Mucosa of rectum (tissue), 2 donors: ENCODE results near the gene ALK.

Source experiments
- H3K27ac ChIP-seq, 2 donors: one replicate each; pipeline ENCODE4 v1.7.0; 2013; ENCODE audit warnings: inconsistent platforms in 2 of 2, low read depth in 2 of 2, low read length in 2 of 2
- H3K27me3 ChIP-seq, 2 donors: one replicate each; pipeline ENCODE4 v1.7.0; 2013; ENCODE audit warnings: low read length in 2 of 2; ENCODE audit not compliant: control insufficient read depth in 2 of 2, insufficient read depth in 2 of 2
- H3K36me3 ChIP-seq, 2 donors: one replicate each; pipeline ENCODE4 v1.7.0; 2013; ENCODE audit warnings: low read length in 2 of 2; ENCODE audit not compliant: control insufficient read depth in 2 of 2, insufficient read depth in 2 of 2
- H3K4me1 ChIP-seq, 2 donors: one replicate each; pipeline ENCODE4 v1.7.0; 2013; ENCODE audit warnings: low read length in 2 of 2, mild to moderate bottlenecking in 1 of 2; ENCODE audit not compliant: control insufficient read depth in 2 of 2, insufficient read depth in 2 of 2
- H3K4me3 ChIP-seq, 2 donors: one replicate each; pipeline ENCODE4 v1.7.0; 2013; ENCODE audit warnings: low read length in 2 of 2
- H3K9ac ChIP-seq, 2 donors: one replicate each; pipeline ENCODE4 v1.7.0; 2013; ENCODE audit warnings: low read length in 2 of 2, low read depth in 1 of 2, mild to moderate bottlenecking in 1 of 2
- H3K9me3 ChIP-seq, 2 donors: one replicate each; pipeline ENCODE4 v1.7.0; 2013; ENCODE audit warnings: low read length in 2 of 2; ENCODE audit not compliant: control insufficient read depth in 2 of 2
- donor health status: healthy.
- donor health status: Normal muscosa, but diverticular disease.

ALK gene

DNA sequence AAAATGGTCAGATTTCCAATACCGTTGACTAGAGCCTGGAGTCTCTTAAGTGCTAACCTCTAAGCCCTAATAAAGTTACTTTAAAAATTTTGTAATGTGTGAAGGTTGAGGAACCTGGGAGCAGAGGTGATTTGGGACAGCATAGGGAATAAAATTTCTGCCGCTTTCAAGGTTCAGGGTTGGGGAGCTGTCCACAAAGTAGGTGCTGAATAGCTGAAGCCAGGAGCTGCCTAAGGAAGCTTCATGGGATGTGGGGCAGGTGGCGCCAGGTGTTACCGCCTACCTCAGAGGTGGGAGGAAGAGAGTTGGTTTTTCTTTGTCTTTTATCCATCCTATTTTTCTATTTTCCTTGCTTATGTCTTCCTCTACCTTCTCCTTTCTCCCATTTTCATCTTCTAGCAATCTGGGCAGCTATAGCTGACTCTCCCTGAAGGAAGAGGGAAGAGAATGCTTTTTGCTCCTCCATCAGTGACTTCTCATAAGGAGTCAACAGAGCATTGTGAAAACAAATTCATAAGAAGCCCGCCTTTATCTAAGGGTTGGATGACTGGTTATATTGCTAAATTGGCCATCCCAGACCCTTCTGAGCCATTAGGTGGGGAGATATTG, 627.5 kb downstream of the ALK start:
- H3K4me3 ChIP-seq = no peak overlapping the region
- no peaks in the 10 kb centered on the region for H3K4me1 ChIP-seq
- no peak overlapping the region for H3K27ac ChIP-seq
- no peak overlapping the region for H3K9ac ChIP-seq
- no peaks in the 10 kb centered on the region for H3K27me3 ChIP-seq
- no peaks in the 10 kb centered on the region for H3K9me3 ChIP-seq
- no peaks in the 10 kb centered on the region for H3K36me3 ChIP-seq

DNA sequence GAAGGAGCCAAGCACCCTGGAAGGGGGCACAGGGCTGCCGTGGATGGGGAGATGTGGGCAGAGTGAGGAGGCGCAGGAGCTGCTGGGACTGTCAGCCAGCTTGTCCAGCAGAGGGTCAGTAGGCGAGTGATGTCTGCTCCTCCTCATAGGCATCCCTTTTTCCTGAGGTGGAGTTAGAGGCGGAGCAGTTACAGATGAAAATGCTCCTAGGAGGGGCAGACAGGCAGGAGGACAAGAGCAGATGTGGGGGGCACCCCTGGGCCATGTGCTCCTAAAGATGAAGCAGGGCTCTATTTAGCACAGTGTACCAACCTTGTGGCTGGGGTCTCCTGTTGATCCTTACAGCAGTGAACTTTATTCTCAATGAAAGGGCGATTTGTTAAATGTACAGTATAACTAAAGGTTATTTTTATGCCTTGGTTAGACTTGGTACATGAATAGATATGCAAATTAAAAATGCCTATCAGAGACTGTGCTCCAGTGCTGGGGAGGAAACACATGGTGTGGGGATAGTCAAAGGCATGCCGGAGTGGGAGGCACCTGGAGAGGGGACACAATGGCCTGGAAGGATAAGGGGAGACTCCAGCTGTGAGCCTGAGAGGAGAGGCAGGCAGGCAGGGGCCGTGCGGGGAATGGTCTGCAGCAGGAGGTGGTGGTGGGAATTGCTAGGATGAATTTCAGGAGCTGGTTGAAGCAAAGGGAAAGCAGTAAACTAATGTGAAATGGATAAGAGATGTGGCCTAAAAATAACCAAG, 630.9 kb downstream of the ALK start:
- H3K4me1 ChIP-seq = no peaks in the 10 kb centered on the region
- H3K9me3 ChIP-seq = no peaks in the 10 kb centered on the region
- no peak overlapping the region for H3K4me3 ChIP-seq
- H3K27ac ChIP-seq = no peak overlapping the region
- H3K9ac ChIP-seq = no peak overlapping the region
- H3K27me3 ChIP-seq = no peaks in the 10 kb centered on the region
- no peaks in the 10 kb centered on the region for H3K36me3 ChIP-seq

DNA sequence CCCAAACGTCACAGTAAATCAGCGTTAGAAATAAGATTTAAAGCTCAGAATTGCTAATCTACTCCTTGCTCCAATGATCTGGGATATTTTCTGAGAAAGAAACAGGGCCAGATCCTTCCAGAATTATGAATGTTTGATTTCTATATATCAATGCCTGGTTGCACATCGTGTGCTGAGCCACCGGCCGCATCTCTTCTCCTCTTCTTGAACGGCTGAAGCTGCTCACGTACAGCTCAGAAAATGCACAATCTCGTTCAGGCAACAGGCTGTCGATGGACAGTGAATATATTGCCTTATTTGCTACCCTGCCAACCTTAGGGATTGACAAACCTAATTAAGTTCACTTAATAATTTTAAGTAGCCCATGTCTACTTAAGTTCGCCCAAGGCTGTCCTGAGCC, 636.7 kb downstream of the ALK start:
- Histone ChIP-seq H3K27me3 (no peaks in the 10 kb centered on the region), H3K9me3 (no peaks in the 10 kb centered on the region)

DNA sequence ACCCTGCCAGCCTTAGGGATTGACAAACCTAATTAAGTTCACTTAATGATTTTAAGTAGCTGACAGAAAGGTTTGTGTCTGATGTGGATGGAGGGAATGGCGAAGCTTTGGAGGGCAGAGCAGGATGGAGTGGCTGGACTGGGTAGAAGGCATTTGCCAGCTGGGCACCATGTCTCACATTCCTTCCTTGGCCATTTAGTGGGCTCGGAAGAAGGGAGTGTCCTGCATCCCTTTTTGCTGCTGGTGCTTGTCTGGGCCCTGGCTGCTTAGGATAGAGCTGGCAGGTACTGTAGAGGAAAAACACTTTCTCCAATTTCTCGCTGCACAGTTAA, 639.5 kb downstream of the ALK start:
- Histone ChIP-seq H3K4me3 (no peak overlapping the region), H3K9ac (no peak overlapping the region), H3K9me3 (no peaks in the 10 kb centered on the region), H3K36me3 (no peaks in the 10 kb centered on the region), H3K4me1 (no peaks in the 10 kb centered on the region), H3K27me3 (no peaks in the 10 kb centered on the region), H3K27ac (no peak overlapping the region)

More for the DNA sequence above, 636.7 kb downstream of the ALK start:
- Histone ChIP-seq H3K9ac (no peak overlapping the region), H3K4me1 (no peaks in the 10 kb centered on the region), H3K4me3 (no peak overlapping the region), H3K27ac (no peak overlapping the region), H3K36me3 (no peaks in the 10 kb centered on the region)

DNA sequence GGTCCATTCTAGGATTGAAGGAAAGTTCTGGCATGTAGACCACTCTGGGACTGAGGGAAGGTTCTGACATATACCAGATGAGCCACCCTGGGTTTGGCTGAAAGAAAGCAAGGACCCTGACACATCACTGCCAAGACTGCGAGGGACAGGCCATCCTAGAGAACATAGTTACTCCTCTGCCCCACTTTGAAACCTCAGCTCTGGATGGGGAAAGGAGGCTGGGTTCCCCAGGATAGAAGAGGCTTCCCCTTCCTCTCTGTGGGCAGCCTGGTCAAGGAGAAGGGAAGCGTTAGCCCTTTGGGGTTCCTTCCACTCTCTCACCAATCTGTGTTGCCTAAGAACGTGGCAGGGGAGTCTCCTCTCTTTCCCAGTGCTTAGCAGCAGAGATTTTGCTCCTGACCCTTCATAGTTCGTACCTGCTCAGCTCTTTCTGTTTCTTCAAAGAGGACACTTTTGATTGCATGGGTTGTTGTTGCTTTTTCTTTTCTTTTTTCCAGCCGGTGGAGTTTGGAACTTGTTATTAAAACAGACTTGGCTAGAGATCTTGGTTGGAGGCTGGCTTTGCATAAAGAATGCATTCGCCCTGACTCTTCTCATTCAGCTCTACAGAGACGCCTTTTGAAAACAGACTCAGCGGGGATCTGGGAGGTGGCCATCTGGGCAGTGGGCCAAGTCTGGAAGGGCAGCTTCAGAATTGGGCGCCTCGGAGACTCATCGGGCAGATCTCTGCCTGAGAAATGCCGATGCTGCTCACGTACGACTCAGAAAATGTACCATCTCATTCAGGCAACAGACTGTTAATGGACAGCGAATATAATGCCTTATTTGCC, 640.1 kb downstream of the ALK start:
- Histone ChIP-seq H3K4me1 (no peaks in the 10 kb centered on the region), H3K9ac (no peak overlapping the region), H3K27ac (no peak overlapping the region), H3K9me3 (no peaks in the 10 kb centered on the region), H3K4me3 (no peak overlapping the region), H3K36me3 (no peaks in the 10 kb centered on the region), H3K27me3 (no peaks in the 10 kb centered on the region)

DNA sequence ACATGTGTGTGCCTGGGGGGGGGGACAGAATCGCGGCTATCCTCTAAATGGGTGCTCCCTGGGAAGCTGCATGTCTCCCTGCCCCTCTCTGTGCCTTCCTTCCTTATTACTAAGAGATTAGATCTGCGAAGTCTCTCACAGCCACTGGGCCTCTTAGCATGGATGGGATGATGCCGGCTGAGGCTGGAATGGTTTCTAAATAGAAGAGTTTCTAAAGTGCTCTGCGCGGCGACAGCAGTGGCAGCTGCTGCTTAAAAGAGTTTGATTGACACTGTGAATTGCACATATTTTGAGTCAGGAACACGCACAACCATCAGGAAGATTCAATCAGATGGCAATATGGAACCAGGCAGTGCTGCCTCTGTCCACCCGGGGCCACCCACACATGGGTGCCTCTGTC, 642.4 kb downstream of the ALK start:
- H3K9me3 ChIP-seq = no peaks in the 10 kb centered on the region
- H3K36me3 ChIP-seq = no peaks in the 10 kb centered on the region
- H3K4me1 ChIP-seq = no peaks in the 10 kb centered on the region
- H3K4me3 ChIP-seq = no peak overlapping the region
- no peak overlapping the region for H3K9ac ChIP-seq
- no peaks in the 10 kb centered on the region for H3K27me3 ChIP-seq
- no peak overlapping the region for H3K27ac ChIP-seq

DNA sequence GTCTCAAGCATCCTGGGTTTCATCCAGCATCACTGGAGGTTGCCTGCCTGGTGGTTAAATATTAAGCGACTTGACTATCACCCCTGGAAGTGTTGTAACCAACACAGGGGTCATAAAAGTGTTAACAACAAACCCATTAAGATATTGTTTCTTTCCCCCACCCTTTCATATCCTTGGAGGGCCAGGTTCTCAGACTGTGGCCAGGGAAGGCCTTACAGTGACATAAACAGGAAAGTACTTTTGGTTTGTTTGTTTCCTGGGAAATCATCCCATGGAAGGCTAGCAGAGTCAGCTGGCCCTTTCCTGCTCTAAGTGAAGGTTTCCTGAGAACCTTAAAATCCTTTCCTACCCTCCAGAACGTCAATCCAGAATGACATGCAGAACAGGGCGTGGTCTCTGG, 645.2 kb downstream of the ALK start:
- no peaks in the 10 kb centered on the region for H3K36me3 ChIP-seq
- no peak overlapping the region for H3K27ac ChIP-seq
- H3K9ac ChIP-seq = no peak overlapping the region
- no peaks in the 10 kb centered on the region for H3K9me3 ChIP-seq
- H3K4me1 ChIP-seq = no peaks in the 10 kb centered on the region
- no peaks in the 10 kb centered on the region for H3K27me3 ChIP-seq
- H3K4me3 ChIP-seq = no peak overlapping the region

DNA sequence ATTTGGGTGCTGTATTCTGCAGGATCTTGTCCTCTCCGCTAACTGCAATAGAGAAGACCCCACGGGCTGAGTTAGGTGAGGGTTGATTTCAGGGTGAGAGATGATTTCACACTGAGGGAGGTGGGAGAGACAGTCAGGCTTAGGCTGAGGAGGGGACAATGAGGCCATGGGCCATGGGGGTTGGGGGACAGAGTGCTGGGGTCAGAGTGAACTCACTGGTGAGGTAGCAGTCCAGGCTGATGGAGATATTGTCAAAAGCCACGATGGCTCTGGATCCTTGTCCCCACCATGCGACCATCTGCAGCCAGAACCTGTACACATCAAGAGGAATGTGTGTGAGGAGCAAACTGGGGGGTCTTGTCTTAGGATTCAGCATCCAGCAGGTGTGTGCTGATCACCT, 646.2 kb downstream of the ALK start:
- H3K27ac ChIP-seq = no peak overlapping the region
- no peaks in the 10 kb centered on the region for H3K36me3 ChIP-seq
- H3K9me3 ChIP-seq = no peaks in the 10 kb centered on the region
- H3K4me1 ChIP-seq = no peaks in the 10 kb centered on the region
- no peak overlapping the region for H3K4me3 ChIP-seq
- no peak overlapping the region for H3K9ac ChIP-seq
- no peaks in the 10 kb centered on the region for H3K27me3 ChIP-seq

DNA sequence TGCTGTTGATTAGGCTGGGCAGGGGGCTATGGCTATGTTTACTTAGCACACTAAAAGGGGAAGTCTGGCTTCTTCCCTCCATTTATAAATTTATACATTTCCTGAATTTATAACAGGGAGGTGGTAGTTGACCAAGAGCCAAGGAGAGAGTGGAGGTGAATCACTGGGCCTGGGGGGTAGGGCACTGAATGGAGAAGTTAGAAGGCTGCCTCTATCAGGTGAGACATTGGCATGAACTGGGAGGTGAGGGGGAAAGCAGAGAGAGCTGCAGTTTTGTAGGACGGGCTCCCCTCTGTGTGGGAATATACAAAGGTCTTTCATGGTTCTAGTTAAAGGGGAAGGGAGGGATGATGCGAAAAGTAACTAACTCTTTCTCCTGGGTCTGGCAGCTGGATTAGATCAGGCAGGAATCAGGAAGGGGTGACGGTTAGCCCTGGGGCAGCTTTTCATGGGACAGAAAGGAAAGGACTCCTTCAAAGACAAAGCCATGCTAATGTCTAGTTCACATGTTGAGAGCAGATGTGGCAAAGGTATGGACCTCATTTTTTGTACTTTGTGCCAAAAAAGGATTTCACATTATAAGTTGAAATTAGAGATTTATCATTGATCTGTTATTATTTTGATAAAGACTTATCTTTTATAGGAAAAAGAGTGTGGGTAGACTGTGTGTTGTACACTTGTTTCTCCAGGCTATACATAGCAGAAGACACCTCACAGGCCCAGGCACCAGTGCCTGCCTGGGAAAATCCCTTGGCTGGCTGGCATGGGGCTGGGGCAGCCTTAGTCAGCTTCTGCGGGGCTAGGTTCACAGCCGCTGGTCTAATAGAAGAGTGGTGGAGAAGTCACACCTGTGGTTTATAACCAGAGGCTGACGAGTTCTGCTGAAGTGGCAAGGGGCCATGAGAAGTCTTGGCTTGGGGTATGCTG, 647.4 kb downstream of the ALK start:
- Histone ChIP-seq H3K9ac (no peak overlapping the region), H3K4me3 (no peak overlapping the region), H3K36me3 (no peaks in the 10 kb centered on the region), H3K4me1 (no peaks in the 10 kb centered on the region), H3K27ac (no peak overlapping the region), H3K9me3 (no peaks in the 10 kb centered on the region), H3K27me3 (no peaks in the 10 kb centered on the region)
